B cell (primary cell): ENCODE data around the gene IPO13. TPM values are rescaled to one million over a fixed set of nuclear protein-coding genes. Genes with fewer than 3 reads are reported as not detected.

Experiments used
- ATAC-seq: fragments of 200-7000 bp; cut with Tn5 transposase; one replicate; pipeline ENCODE4 v1.10.0; 2021; ENCODE audit warnings: low read depth, mild to moderate bottlenecking, moderate number of reproducible peaks, moderate library complexity
- CTCF ChIA-PET: fragments of 350-600 bp; sonication (Branson Sonifier 250); formaldehyde crosslinking; loops from one replicate; lab custom pipeline; 2021; ENCODE audit warnings: antibody characterized with exemption, inconsistent platforms; lab: Charles Lee
- POLR2A ChIA-PET: fragments of 350-600 bp; sonication (Branson Sonifier 250); formaldehyde crosslinking; loops from one replicate; lab custom pipeline; 2021; ENCODE audit warnings: antibody characterized with exemption; lab: Charles Lee
- DNase-seq: peaks from one replicate; pipeline ENCODE4 v3.0.0; 2013
- H2AFZ ChIP-seq: 2 replicates; pipeline ENCODE4 v1.6.1; 2012; ENCODE audit warnings: mild to moderate bottlenecking, low read depth, low read length; ENCODE audit not compliant: insufficient read depth, poor library complexity, severe bottlenecking
- H3K27ac ChIP-seq, 2 donors: 1 replicate in 1 of 2; 2 replicates in 1 of 2; pipeline ENCODE4 v1.5.1; 2012 to 2013; ENCODE audit warnings: low read length in 2 of 2, mild to moderate bottlenecking in 2 of 2, moderate library complexity in 1 of 2
- H3K27me3 ChIP-seq, 4 experiments: fragments of 200-600 bp in 1 of 4; sonication (generic) in 1 of 4; replicated peaks in 1 of 4; 1 replicate in 2 of 4; 2 replicates in 2 of 4; pipeline versions ENCODE4 v1.6.1 to v1.7.0; 2013 to 2016; ENCODE audit warnings: low read length in 3 of 4, mild to moderate bottlenecking in 2 of 4, mixed read lengths in 1 of 4, moderate library complexity in 1 of 4; ENCODE audit not compliant: insufficient read depth in 4 of 4, control insufficient read depth in 3 of 4; ENCODE audit errors: control extremely low read depth in 1 of 4
- H3K36me3 ChIP-seq, 2 experiments: replicated peaks in 1 of 2; 1 replicate in 1 of 2; 2 replicates in 1 of 2; pipeline versions ENCODE4 v1.6.1 to v1.7.1; 2013; ENCODE audit warnings: low read length in 1 of 2; ENCODE audit not compliant: insufficient read depth in 2 of 2, control insufficient read depth in 1 of 2; ENCODE audit errors: control extremely low read depth in 1 of 2, extremely low read depth in 1 of 2
- H3K4me1 ChIP-seq, 2 donors: fragments of 200-600 bp in 1 of 2; sonication (generic) in 1 of 2; 1 replicate in 1 of 2; 2 replicates in 1 of 2; pipeline versions ENCODE4 v1.5.1 to v1.6.1; 2013 to 2017; ENCODE audit warnings: low read length in 2 of 2; ENCODE audit not compliant: control insufficient read depth in 2 of 2, insufficient read depth in 2 of 2
- H3K4me2 ChIP-seq: replicated peaks from 2 replicates; pipeline ENCODE3; 2012; ENCODE audit warnings: mild to moderate bottlenecking, low read depth, low read length; ENCODE audit not compliant: poor library complexity, severe bottlenecking
- H3K4me3 ChIP-seq, 5 experiments: fragments of 200-600 bp in 1 of 5; sonication (generic) in 1 of 5; 1 replicate in 3 of 5; 2 replicates in 2 of 5; pipeline versions ENCODE4 v1.5.1 to v1.7.0; 2011 to 2016; ENCODE audit warnings: low read length in 4 of 5, mild to moderate bottlenecking in 4 of 5, low read depth in 2 of 5, control low read depth in 1 of 5, moderate library complexity in 1 of 5; ENCODE audit not compliant: insufficient read depth in 1 of 5; ENCODE audit errors: control extremely low read depth in 1 of 5, extremely low read depth in 1 of 5
- H3K79me2 ChIP-seq: fragments of 200-600 bp; sonication (generic); one replicate; pipeline ENCODE4 v1.6.0; 2016; ENCODE audit warnings: low read length; ENCODE audit not compliant: control insufficient read depth, insufficient read depth
- H3K9ac ChIP-seq: fragments of 200-600 bp; sonication (generic); 2 replicates; pipeline ENCODE4 v1.6.1; 2017; ENCODE audit warnings: mild to moderate bottlenecking, low read length, moderate library complexity
- H3K9me3 ChIP-seq, 3 donors: one replicate each; pipeline versions ENCODE4 v1.6.1 to v1.7.1; 2013; ENCODE audit warnings: low read length in 2 of 3; ENCODE audit not compliant: control insufficient read depth in 2 of 3, insufficient read depth in 1 of 3; ENCODE audit errors: control extremely low read depth in 1 of 3
- H4K20me1 ChIP-seq: 2 replicates; pipeline ENCODE4 v1.6.0; 2012; ENCODE audit warnings: mild to moderate bottlenecking, low read length; ENCODE audit not compliant: insufficient read depth, control insufficient read depth, poor library complexity, severe bottlenecking
- H3K27ac Mint-ChIP-seq: one replicate; pipeline ENCODE4 v1.8.0; 2021; ENCODE audit warnings: mixed read lengths
- H3K27me3 Mint-ChIP-seq: one replicate; pipeline ENCODE4 v1.8.0; 2021; ENCODE audit warnings: mixed read lengths
- H3K4me1 Mint-ChIP-seq: one replicate; pipeline ENCODE4 v1.8.0; 2021; ENCODE audit warnings: mixed read lengths
- H3K4me3 Mint-ChIP-seq: one replicate; pipeline ENCODE4 v1.8.0; 2021; ENCODE audit warnings: mixed read lengths
- H3K9me3 Mint-ChIP-seq: one replicate; pipeline ENCODE4 v1.8.0; 2022; ENCODE audit warnings: mixed read lengths; ENCODE audit not compliant: insufficient read depth
- EZH2 ChIP-seq: IDR thresholded peaks from 2 replicates; pipeline ENCODE4 v1.6.1; 2012; ENCODE audit warnings: borderline replicate concordance, low read depth, mild to moderate bottlenecking, moderate library complexity, low read length; ENCODE audit not compliant: insufficient read depth, poor library complexity, severe bottlenecking
- WGBS: methylation state at CpG from one replicate; pipeline ENCODE4 v1.1.5; 2013; ENCODE audit warnings: missing lambda C conversion rate; ENCODE audit not compliant: insufficient coverage; 5-methylcytosine and 5-hydroxymethylcytosine counted together
- intact Hi-C: fragments of 100-400 bp; cut with micrococcal nuclease; formaldehyde crosslinking; loops from one replicate; pipeline ENCODE4 v1.10.0; 2022
- polyA plus RNA-seq: library from polyadenylated mRNA; depleted of rRNA; stranded (reverse); fragments of >200 nt; gene quantifications from 2 replicates; pipeline ENCODE4 v1.2.3, GENCODE V29; 2012
- total RNA-seq, 2 donors: library from RNA; stranded (reverse); fragments of 120-200 nt in 1 of 2; gene quantifications; 1 replicate in 1 of 2; 2 replicates in 1 of 2; pipeline versions ENCODE4 v1.2.3 to v1.2.4, GENCODE V29; 2013 to 2022
- TF ChIP-seq, protein P1 (sequence below): fragments of 200-600 bp; IDR thresholded peaks from one replicate; pipeline ENCODE4 v1.8.0; 2022; ENCODE audit warnings: antibody characterized with exemption, mild to moderate bottlenecking

The IPO13 gene
- total and polyA plus RNA-seq, 2 donors (not counting 1 experiment from before 2014, with no cell fraction given): 18.7 to 19.7 TPM

- ChIA-PET CTCF (interaction anchor here (1.4 to 10.3 kb wide), 3 partner anchors 7 to 174 kb away, joined by 3 to 118 read pairs (median 5); no protein-coding TSS in a partner anchor), POLR2A (no interaction called here)
- no peak overlapping the region for H3K4me3 ChIP-seq
- 95% methylated on average over 10 of the region's 10 CpGs for WGBS
- DNase-seq (no peak), ATAC-seq (no peak)
- no peaks in the 10 kb centered on the region for H3K36me3 ChIP-seq
- Mint-ChIP-seq H3K4me3 (no peak overlapping the region), H3K27me3 (peaks cover 17% of the 10 kb centered on the region), H3K27ac (no peak overlapping the region), H3K9me3 (no peaks in the 10 kb centered on the region), H3K4me1 (peaks cover 17% of the 10 kb centered on the region)
- H2AFZ ChIP-seq: no peak overlapping the region
- peaks cover 25% of the 10 kb centered on the region in 2 donors for H3K4me1 ChIP-seq
- H3K4me2 ChIP-seq: no peak overlapping the region
- intact Hi-C loops: no loop called here
- no peaks in the 10 kb centered on the region for H3K79me2 ChIP-seq
- no peaks in the 10 kb centered on the region for H4K20me1 ChIP-seq
- peaks cover 0 to 14% (median 0%) of the 10 kb centered on the region in 3 donors for H3K9me3 ChIP-seq
- no peak overlapping the region for H3K27ac ChIP-seq
- TF ChIP-seq, protein P1, sequence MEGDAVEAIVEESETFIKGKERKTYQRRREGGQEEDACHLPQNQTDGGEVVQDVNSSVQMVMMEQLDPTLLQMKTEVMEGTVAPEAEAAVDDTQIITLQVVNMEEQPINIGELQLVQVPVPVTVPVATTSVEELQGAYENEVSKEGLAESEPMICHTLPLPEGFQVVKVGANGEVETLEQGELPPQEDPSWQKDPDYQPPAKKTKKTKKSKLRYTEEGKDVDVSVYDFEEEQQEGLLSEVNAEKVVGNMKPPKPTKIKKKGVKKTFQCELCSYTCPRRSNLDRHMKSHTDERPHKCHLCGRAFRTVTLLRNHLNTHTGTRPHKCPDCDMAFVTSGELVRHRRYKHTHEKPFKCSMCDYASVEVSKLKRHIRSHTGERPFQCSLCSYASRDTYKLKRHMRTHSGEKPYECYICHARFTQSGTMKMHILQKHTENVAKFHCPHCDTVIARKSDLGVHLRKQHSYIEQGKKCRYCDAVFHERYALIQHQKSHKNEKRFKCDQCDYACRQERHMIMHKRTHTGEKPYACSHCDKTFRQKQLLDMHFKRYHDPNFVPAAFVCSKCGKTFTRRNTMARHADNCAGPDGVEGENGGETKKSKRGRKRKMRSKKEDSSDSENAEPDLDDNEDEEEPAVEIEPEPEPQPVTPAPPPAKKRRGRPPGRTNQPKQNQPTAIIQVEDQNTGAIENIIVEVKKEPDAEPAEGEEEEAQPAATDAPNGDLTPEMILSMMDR: no peak
- TF ChIP-seq EZH2: no peak
- no peak overlapping the region for H3K9ac ChIP-seq
- H3K27me3 ChIP-seq: peaks cover 0 to 37% (median 18%) of the 10 kb centered on the region in 4 experiments
Measured at GRCh38 chr1:43938383-43938782, 8.4 kb upstream of the IPO13 start.

GRCh38 chr1:43938892-43939587 is 7.7 kb upstream of the IPO13 start:
- peaks cover 0 to 31% (median 14%) of the 10 kb centered on the region in 4 experiments for H3K27me3 ChIP-seq
- H3K4me3 ChIP-seq: no peak overlapping the region
- Mint-ChIP-seq H3K9me3 (no peaks in the 10 kb centered on the region), H3K4me1 (peaks cover 13% of the 10 kb centered on the region), H3K27me3 (peaks cover 14% of the 10 kb centered on the region), H3K4me3 (no peak overlapping the region), H3K27ac (no peak overlapping the region)
- TF ChIP-seq EZH2: no peak
- TF ChIP-seq, protein P1: no peak
- DNase-seq (no peak), ATAC-seq (no peak)
- no peaks in the 10 kb centered on the region for H3K36me3 ChIP-seq
- peaks cover 0 to 14% (median 0%) of the 10 kb centered on the region in 3 donors for H3K9me3 ChIP-seq
- ChIA-PET POLR2A (no interaction called here), CTCF (interaction anchor here (10.3 kb wide), 1 partner anchor 174 kb away, joined by 118 read pairs; no protein-coding TSS in a partner anchor)
- intact Hi-C loops: no loop called here
- H2AFZ ChIP-seq: no peak overlapping the region
- H3K27ac ChIP-seq: no peak overlapping the region
- H4K20me1 ChIP-seq: no peaks in the 10 kb centered on the region
- no peaks in the 10 kb centered on the region for H3K79me2 ChIP-seq
- 93% methylated on average over 2 of the region's 3 CpGs for WGBS
- no peak overlapping the region for H3K9ac ChIP-seq
- no peak overlapping the region for H3K4me2 ChIP-seq
- H3K4me1 ChIP-seq: peaks cover 18 to 19% of the 10 kb centered on the region in 2 donors
